Panc1 (cell line): Measurements from ENCODE around the gene CIPC.

ENCODE experiments used
- POLR2AphosphoS5 ChIP-seq: IDR thresholded peaks from 2 replicates; pipeline ENCODE4 v1.6.1; 2012; ENCODE audit warnings: mild to moderate bottlenecking, low read depth, low read length, moderate library complexity
- REST ChIP-seq, 2 experiments: IDR thresholded peaks; 2 replicates each; pipeline ENCODE4 v1.6.1; 2011 to 2012; ENCODE audit warnings: low read depth in 2 of 2, control low read depth in 1 of 2, low read length in 1 of 2, mild to moderate bottlenecking in 1 of 2, moderate library complexity in 1 of 2; ENCODE audit not compliant: insufficient read depth in 1 of 2
- SIN3A ChIP-seq: IDR thresholded peaks from 2 replicates; pipeline ENCODE4 v1.6.1; 2012; ENCODE audit warnings: low read depth, mild to moderate bottlenecking, low read length, moderate library complexity, borderline replicate concordance; ENCODE audit not compliant: insufficient read depth
- TCF7L2 ChIP-seq: IDR thresholded peaks from 2 replicates; pipeline ENCODE4 v1.6.1; 2011; ENCODE audit warnings: mild to moderate bottlenecking, low read depth, low read length, inconsistent platforms
- TF ChIP-seq, protein P1 (sequence below): fragments of 450-650 bp; IDR thresholded peaks from 2 replicates; pipeline ENCODE4 v1.5.1; 2017; ENCODE audit warnings: mild to moderate bottlenecking

DNA sequence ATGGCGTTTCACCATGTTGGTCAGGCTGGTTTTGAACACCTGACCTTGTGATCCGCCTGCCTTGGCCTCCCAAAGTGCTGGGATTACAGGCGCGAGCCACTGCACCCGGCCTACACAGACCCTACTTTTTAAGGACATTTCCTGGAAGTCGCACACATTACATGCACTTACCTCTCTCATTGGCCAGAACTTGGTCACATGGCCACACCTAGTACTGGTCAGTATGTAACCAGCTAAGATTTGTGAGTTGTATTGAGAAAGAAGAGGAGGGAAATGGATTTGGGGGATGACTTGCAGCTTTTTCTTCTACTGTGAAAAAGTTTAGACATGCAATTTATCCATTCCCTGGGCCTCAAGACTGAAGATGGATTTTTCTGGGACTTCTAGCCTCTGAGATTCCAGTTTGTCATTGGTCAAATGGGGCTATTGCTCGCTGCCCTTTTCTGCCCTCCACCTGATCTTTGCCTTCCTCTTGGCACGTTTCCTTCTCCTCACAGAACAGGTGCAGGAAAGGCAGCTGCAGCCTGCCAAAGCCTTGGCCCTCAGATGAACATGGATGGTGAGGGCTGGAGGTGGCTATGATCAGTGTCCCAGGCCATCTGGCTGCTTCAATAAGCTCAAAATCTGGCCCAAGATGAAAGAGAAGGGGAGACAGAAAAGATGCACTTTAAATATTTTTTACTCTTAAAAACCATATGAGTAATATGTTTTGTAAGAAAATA is 50.6 kb downstream of the CIPC start:
- no peak for TF ChIP-seq TCF7L2
- no peak for TF ChIP-seq SIN3A
- no peak for TF ChIP-seq POLR2AphosphoS5
- TF ChIP-seq, protein P1, sequence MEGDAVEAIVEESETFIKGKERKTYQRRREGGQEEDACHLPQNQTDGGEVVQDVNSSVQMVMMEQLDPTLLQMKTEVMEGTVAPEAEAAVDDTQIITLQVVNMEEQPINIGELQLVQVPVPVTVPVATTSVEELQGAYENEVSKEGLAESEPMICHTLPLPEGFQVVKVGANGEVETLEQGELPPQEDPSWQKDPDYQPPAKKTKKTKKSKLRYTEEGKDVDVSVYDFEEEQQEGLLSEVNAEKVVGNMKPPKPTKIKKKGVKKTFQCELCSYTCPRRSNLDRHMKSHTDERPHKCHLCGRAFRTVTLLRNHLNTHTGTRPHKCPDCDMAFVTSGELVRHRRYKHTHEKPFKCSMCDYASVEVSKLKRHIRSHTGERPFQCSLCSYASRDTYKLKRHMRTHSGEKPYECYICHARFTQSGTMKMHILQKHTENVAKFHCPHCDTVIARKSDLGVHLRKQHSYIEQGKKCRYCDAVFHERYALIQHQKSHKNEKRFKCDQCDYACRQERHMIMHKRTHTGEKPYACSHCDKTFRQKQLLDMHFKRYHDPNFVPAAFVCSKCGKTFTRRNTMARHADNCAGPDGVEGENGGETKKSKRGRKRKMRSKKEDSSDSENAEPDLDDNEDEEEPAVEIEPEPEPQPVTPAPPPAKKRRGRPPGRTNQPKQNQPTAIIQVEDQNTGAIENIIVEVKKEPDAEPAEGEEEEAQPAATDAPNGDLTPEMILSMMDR = no peak
- no peak for TF ChIP-seq REST (IDR thresholded peaks at IDR 0.05; ENCODE audit: insufficient read depth in 1 of 2, low read depth in 2 of 2, low read length in 1 of 2)
